GM12872 (cell line): ENCODE results near the gene PROM2.

ENCODE experiments used
- CTCF ChIP-seq: IDR thresholded peaks from 3 replicates; pipeline ENCODE4 v1.5.1; 2011; ENCODE audit warnings: low read depth, mild to moderate bottlenecking, low read length, moderate library complexity; ENCODE audit not compliant: insufficient read depth

PROM2 gene

DNA sequence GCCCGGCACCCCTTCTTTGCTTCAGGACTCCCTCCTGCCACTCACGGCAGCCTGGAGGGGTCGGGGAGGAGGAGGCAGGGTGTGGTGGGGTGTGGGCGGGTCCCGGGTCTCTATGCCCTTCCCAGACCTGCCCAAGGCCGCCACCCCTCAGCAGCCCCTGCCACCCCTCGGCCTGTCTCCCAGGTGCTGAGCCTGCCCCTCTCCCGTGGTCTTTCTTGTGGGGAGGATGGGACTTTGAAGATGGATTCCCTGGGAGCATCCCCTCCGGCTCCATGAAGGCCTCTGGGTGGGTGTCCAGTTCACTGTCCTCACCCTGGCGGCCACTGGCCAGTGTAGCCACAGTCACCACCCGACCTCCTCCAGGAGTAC, 46.1 kb downstream of the PROM2 start:
- no peak for TF ChIP-seq CTCF

DNA sequence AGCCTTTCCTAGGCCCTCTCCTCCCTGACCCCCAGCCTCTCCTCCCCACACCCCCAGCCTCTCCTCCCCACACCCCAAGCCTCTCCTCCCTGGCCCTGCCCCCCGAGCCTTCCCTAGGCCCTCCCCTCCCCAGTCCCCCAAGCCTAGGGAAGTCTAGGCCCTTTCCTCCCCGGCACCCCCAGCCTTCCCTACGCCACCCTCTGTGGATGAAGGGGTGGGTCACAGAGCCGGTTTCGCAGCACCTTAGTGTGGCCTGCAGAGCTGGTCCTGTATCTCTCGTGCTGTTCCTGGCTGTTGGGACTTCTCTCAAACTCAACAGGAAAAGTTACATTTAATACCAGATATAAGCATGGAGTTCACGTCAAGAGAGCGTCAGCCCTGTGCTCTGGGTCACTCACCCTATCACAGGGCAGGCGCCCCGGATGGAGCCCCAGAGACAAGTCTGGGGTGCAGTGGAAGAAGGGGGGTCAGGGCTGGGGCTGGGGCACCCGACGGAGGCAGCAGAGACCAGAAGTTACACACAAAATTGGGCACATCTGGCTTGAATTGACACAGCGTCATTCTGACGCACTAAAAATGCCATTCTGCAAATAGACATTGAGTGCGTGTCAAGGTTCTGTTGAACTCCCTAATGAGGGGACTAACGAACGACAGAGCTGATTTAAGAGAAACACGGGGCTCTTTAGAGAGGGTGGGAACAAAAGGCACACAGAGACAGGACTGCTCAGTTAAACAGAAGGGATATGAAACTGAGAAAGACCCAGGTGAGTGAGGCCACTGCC, 46.9 kb downstream of the PROM2 start:
- TF ChIP-seq CTCF = no peak

DNA sequence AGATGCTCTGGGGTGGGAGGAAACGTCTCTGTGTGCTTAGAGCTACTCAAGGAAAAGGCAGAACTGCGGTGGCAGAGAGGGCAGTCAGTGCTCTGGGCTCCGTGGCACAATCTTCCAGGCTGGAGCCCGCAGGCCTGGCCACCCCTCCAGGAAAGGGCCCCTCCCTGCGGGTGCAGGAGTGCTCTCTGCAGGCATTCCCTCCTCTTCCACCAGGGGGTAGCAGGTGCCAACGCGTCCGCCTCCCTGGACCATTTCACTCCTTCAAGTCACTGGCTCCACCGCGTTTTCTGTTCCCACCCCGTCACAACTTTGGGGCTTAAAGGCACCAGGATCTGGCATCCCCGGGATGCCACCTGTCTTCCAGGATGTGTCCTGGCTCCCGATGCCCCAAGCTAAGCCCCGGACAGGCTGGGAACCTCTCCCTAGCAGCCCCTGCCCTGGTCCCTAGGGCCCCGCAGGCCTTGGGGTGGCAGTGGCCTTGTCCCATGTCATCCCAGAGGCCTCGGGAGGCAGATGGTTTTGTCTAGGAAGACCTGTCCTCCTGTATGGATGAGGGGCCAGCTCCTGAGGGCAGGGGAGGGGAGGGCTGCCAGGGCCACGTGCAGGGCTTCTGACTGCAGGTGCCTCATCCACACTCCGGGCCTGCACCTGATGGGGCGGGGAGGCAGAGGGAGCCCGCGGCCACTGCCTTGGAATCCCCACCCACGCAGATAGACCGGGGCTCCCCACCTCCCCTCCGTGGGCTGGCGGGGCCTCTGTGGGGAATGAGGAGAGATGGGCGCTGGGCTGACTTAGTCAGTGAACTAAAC, 49.3 kb downstream of the PROM2 start:
- TF ChIP-seq CTCF = peak; percentile 42

- TF ChIP-seq CTCF = no peak
Observed at GRCh38 chr2:95325026-95325425, 50.8 kb downstream of the PROM2 start.

DNA sequence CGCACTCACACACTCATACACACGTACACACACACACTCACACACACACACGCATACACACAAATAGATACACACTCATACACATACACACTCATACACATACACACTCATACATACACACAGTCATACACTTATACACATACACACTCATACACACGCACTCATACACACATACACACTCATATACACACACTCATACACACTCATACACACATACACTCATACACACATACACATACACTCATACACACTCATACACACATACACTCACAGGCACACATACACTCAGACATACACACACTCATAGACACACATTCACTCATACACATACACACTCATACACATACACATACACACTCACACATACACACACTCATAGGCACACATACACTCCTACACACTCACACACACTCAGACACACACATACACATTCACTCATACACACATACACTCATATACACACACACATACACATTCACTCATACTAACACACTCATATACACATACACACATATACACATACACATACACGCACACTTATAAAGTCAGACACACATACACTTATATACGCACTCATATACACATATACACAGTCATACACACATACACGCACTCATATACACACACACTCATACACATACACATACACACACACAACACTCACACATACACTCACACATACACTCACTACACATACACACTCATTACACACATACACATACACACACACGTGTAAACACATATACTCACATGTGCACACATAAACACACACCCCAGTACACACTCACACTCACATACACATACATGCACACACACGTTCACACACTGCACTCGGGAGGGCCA, 51.6 kb downstream of the PROM2 start:
- TF ChIP-seq CTCF = no peak

GRCh38 chr2:95326433-95327140, 52.3 kb downstream of the PROM2 start:
- no peak for TF ChIP-seq CTCF

DNA sequence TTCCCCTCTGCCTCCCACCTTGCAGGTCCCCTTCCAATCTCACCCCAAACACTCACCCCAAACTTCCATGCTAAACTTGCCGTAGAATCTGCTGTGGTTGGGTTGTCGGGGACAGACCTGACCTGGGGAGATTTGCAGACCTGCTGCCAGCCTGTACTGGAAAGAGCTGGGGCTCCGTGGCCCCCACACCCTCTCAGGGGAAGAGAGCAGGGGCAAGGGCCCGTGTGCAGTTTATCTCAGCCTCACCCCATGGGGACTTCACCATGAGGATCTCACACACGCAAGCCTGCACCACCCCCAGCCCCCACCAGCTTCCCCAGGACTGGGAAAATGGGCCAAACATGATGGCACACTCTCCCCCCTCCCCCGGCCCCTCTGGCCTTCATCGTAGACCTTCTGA, 53.6 kb downstream of the PROM2 start:
- no peak for TF ChIP-seq CTCF
